NCI-H1105 treated with DMSO at 0.1 percent for 48 hours (cell line): ENCODE results near the gene CASKIN2.
A peak's percentile ranks its signal among the peaks of the same experiment; 100 is the strongest.

ENCODE experiments used
- DNase-seq: peaks from one replicate; lab custom pipeline; 2025; lab: John Stamatoyannopoulos, UW

Gene CASKIN2

GRCh38 chr17:75515496-75516254 lies at the start of gene CASKIN2:
Gene CASKIN2, minus strand, starts transcription at chr17:75515537. Its CDS starts 1,733 bp downstream, at chr17:75513804.
- DNase-seq = peak; percentile 76

GRCh38 chr17:75565066-75565465 lies 49.7 kb upstream of the CASKIN2 start:
- no peak for DNase-seq

GRCh38 chr17:75564195-75564594 lies 48.9 kb upstream of the CASKIN2 start:
- DNase-seq = no peak

GRCh38 chr17:75563063-75563758 lies 47.9 kb upstream of the CASKIN2 start:
- DNase-seq = no peak

- no peak for DNase-seq
These were observed 46.7 kb upstream of the CASKIN2 start for GRCh38 chr17:75561927-75562603.

GRCh38 chr17:75559958-75560533 lies 44.7 kb upstream of the CASKIN2 start:
- no peak for DNase-seq

- DNase-seq = no peak
These were observed 43.6 kb upstream of the CASKIN2 start for GRCh38 chr17:75558666-75559530.

DNA sequence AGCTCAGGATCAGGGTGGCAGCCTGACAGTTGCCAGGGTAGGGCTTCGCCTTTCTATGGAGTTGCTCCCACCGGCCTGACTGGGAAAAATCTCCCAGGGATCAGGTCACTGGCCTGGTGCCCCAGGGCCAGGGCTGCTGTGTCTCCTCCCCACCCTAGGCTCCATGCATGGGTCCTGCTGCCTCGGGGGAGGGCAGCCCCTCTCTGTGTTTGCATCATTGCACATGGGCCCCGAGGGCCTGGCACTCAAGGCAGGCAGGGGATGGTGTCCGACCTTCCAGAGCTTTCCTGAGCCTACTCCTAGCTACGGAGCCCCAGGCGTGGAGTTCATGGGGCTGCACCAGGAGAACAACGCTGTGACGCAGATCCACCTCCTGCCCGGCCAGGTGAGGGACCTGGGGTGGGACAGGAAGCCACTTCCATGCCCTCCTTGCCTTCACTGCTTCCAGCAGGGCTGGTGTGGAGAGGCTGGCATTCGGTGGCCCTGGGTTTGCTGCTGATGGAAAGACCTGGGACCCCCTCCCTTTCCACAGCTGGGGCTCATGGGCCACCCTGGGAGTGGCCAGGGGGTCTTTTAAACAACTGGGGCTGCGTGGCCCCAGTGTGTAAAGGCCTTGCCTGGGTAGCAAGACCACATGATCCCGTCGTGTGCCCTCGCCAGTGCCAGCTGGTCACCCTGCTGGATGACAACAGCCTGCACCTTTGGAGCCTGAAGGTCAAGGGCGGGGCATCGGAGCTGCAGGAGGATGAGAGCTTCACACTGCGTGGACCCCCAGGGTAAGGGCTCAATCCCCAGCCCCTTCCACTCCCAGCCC lies 42.7 kb upstream of the CASKIN2 start:
- no peak for DNase-seq

- DNase-seq = no peak
These were observed 41.9 kb upstream of the CASKIN2 start for GRCh38 chr17:75557075-75557851.

- DNase-seq = no peak
These were observed 40.4 kb upstream of the CASKIN2 start for GRCh38 chr17:75555679-75556153.

GRCh38 chr17:75553295-75554110 lies 38.2 kb upstream of the CASKIN2 start:
- DNase-seq = no peak

GRCh38 chr17:75552425-75553294 lies 37.3 kb upstream of the CASKIN2 start:
- no peak for DNase-seq

DNA sequence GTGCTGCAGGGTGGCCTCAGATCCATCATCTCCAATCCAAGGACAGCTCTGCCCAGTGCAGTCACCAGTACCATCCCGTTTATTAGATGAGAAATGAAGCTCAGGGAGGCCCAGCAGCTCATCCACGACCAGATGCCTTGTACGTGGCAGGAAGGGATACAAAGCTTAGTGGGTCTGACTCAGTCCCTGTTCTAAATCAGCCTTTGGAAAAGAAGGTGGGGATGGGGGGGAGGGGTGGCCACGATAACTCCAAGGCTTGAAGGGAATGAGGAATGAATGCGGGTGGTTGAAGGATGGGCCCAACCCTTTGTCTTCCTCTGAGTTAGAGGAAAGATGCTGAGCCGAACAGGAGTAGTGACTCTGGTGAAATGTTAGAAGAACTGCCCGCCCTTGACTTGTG lies 35.9 kb upstream of the CASKIN2 start:
- no peak for DNase-seq

DNA sequence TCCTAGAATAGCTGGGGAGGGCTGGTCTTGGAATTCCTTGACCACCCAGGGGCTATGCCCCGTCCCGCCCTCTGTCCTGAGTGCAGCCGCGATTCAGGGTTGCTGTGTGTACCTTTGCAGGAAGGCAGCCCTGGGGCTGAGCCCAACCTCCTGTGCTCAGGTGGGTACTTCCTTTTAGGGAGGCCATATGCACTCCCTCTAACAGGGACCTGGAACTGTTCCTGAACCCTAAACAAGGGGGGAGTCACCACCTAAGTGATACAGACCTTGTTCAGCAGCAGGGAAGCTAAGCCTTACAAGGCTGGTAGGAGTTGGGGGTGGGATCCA lies 34.8 kb upstream of the CASKIN2 start:
- DNase-seq = no peak

- peak; percentile 62 for DNase-seq
These were observed 34.2 kb upstream of the CASKIN2 start for GRCh38 chr17:75549246-75550138.

GRCh38 chr17:75548813-75549212 lies 33.5 kb upstream of the CASKIN2 start:
- no peak for DNase-seq

DNA sequence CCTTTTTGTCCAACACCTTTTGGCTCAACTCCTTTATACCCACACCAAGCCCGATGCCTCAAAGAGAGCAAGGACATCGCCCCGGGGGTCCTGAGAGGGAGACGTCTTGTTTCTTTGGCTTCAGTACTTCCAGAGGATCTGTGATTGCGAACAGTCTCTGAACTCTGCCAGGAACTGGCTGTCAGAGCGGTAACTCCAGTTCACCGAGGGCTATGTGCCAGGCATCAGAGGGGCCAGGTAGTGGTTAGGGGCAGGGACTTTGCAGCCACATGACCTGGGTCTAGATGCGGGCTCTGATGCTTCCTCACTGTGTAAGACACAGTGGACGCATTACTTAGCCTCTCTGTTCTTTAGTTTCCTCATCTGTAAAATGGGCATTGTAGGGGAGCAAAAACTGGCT lies 31.8 kb upstream of the CASKIN2 start:
- DNase-seq = no peak
